HepG2 (cell line): ENCODE data around the gene HYAL2. TPM values are rescaled to one million over a fixed set of nuclear protein-coding genes. Genes with fewer than 3 reads are reported as not detected.

Experiments
- ARNTL ChIP-seq: sonication (generic); formaldehyde crosslinking; IDR thresholded peaks from 2 replicates; pipeline ENCODE4 v1.4.0; 2020; ENCODE audit warnings: mild to moderate bottlenecking, missing genetic modification reagents
- ATF2 ChIP-seq: sonication (generic); formaldehyde crosslinking; IDR thresholded peaks from 2 replicates; pipeline ENCODE4 v1.4.0; 2020; ENCODE audit warnings: missing genetic modification reagents
- BCL3 ChIP-seq: sonication (generic); formaldehyde crosslinking; IDR thresholded peaks from 2 replicates; pipeline ENCODE4 v1.5.1; 2020; ENCODE audit warnings: mild to moderate bottlenecking, missing genetic modification reagents, moderate library complexity
- CBX1 ChIP-seq: IDR thresholded peaks from one replicate; pipeline ENCODE4 v1.6.1; 2016; ENCODE audit warnings: antibody characterized with exemption, low read depth
- MXI1 ChIP-seq: IDR thresholded peaks from 3 replicates; pipeline ENCODE4 v1.6.1; 2012; ENCODE audit warnings: low read depth, low read length, inconsistent platforms, borderline replicate concordance
- NR2C2 ChIP-seq: sonication (generic); formaldehyde crosslinking; IDR thresholded peaks from 2 replicates; pipeline ENCODE4 v1.4.0; 2020; ENCODE audit warnings: missing genetic modification reagents, mild to moderate bottlenecking, moderate library complexity, borderline replicate concordance
- POLR2AphosphoS5 ChIP-seq: IDR thresholded peaks from 2 replicates; pipeline ENCODE4 v1.6.1; 2012; ENCODE audit warnings: low read depth, low read length
- SP5 ChIP-seq: IDR thresholded peaks from 2 replicates; pipeline ENCODE4 v1.6.1; 2016; ENCODE audit warnings: low read depth, borderline replicate concordance
- ZFP1 ChIP-seq: IDR thresholded peaks from 2 replicates; pipeline ENCODE4 v1.6.1; 2016
- ZHX2 ChIP-seq, 2 experiments: sonication (generic) in 1 of 2; formaldehyde crosslinking in 1 of 2; IDR thresholded peaks; 2 replicates each; pipeline versions ENCODE4 v1.6.1 to v1.9.0; 2014 to 2022; ENCODE audit warnings: antibody characterized with exemption in 1 of 2, borderline replicate concordance in 1 of 2, inconsistent platforms in 1 of 2, low read depth in 1 of 2, missing genetic modification reagents in 1 of 2
- ZNF331 ChIP-seq: sonication (generic); formaldehyde crosslinking; IDR thresholded peaks from 2 replicates; pipeline ENCODE4 v1.4.0; 2020; ENCODE audit warnings: missing genetic modification reagents
- ZNF615 ChIP-seq: sonication (generic); formaldehyde crosslinking; IDR thresholded peaks from 2 replicates; pipeline ENCODE4 v1.5.0; 2020; ENCODE audit warnings: mild to moderate bottlenecking, missing genetic modification reagents, borderline replicate concordance
- ZNF713 ChIP-seq: sonication (generic); formaldehyde crosslinking; IDR thresholded peaks from 2 replicates; pipeline ENCODE4 v1.4.0; 2020; ENCODE audit warnings: mild to moderate bottlenecking, missing genetic modification reagents
- ZNF782 ChIP-seq: sonication (generic); formaldehyde crosslinking; IDR thresholded peaks from 2 replicates; pipeline ENCODE4 v1.4.0; 2020; ENCODE audit warnings: missing genetic modification reagents, mild to moderate bottlenecking, borderline replicate concordance
- ZSCAN20 ChIP-seq: sonication (generic); formaldehyde crosslinking; IDR thresholded peaks from 2 replicates; pipeline ENCODE4 v1.4.0; 2020; ENCODE audit warnings: missing genetic modification reagents, mild to moderate bottlenecking, borderline replicate concordance
- polyA plus RNA-seq, 8 experiments: library from polyadenylated mRNA; depleted of rRNA in 3 of 8; stranded (reverse) in 7 of 8; unstranded in 1 of 8; fragments of >200 nt; fragmentation: Illumina TruSeq in 4 of 8; extraction: Trizol in 4 of 8; gene quantifications; 2 replicates each; pipeline versions ENCODE4 v1.2.1 to v1.2.3, GENCODE V29; 2011 to 2016; ENCODE audit warnings: low read depth in 4 of 8, missing spikeins in 1 of 8, mixed read lengths in 1 of 8; ENCODE audit not compliant: insufficient read depth in 1 of 8
- total RNA-seq, 5 experiments: library from RNA; depleted of rRNA; stranded (reverse); fragments of >200 nt; fragmentation: Illumina TruSeq; extraction: Trizol; gene quantifications; 2 replicates each; pipeline ENCODE4 v1.2.3, GENCODE V29; 2016; ENCODE audit warnings: low read depth in 1 of 5
- TF ChIP-seq, protein P1 (sequence below): sonication (generic); formaldehyde crosslinking; IDR thresholded peaks from 2 replicates; pipeline ENCODE4 v1.5.0; 2020; ENCODE audit warnings: missing genetic modification reagents, mild to moderate bottlenecking, borderline replicate concordance

HYAL2 gene
- total and polyA plus RNA-seq, 2 of the 13 experiments (the other 11 are each of a cell fraction or from before 2014, with no cell fraction given) = 76.2 to 102 TPM

DNA sequence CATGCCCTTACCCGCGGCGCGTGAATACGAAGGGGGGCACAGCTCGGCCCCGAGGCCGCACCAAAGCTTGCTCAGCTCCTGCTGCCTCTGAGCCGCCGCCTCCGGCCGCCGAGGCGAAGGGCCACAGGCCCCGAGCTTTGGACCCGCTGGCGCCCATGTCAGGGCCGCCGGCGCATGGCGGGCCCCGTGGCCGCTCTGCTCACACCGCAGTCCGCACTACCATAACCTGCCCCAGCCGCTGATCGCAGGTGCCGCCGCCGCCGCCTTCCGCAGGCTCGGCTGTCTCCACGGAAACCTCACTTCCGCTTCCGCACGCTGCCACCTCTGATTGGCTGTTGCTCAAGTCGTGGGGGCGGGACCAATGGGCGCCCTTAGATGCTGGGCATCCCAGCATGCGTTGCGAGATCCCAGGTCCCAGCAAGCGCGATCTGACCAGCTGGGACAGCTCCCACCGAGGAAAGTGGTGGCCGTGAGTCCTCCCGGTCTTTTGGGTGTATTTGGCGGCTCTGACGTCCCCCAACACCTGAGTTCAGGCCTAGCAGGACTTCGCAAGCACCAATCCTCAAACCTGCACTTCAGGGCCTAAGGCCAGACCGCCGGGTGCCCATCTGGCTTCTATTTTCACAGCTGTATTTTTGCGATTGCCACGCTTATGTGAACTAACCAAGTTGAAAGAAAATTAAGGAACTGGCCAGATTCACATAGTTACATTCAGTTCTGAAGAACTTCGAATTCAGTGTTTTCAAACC lies 5.6 kb upstream of the HYAL2 start, which contains the start of gene TUSC2 (continued):
- TF ChIP-seq ZNF615 (CRISPR knock-in tag) = peak; percentile 43; the same call in 1 of the 2 replicates
- 0 out of 2 replicates have a peak, but pooled peaks have one; percentile 21 for TF ChIP-seq ZHX2 (IDR thresholded peaks at IDR 0.05; ENCODE audit: low read depth)
- TF ChIP-seq ZHX2 (CRISPR knock-in tag; IDR thresholded peaks at IDR 0.05; ENCODE audit: borderline replicate concordance) = 0 out of 2 replicates have a peak, but pooled peaks have one; percentile 60
- TF ChIP-seq ZNF782 (CRISPR knock-in tag) = peak; percentile 85; the same call in 1 of the 2 replicates
- no peak for TF ChIP-seq CBX1
- 0 out of 2 replicates have a peak, but pooled peaks have one; percentile 47 for TF ChIP-seq ZFP1 (CRISPR knock-in tag)
- 0 out of 2 replicates have a peak, but pooled peaks have one; percentile 71 for TF ChIP-seq ZSCAN20
- TF ChIP-seq ZNF331 = peak; percentile 29; the same call in 1 of the 2 replicates
- peak; percentile 90; the same call in 1 of the 3 replicates for TF ChIP-seq MXI1
- TF ChIP-seq BCL3 (CRISPR knock-in tag) = 0 out of 2 replicates have a peak, but pooled peaks have one; percentile 73
- TF ChIP-seq POLR2AphosphoS5 = peak; percentile 87
- peak; percentile 47; the same call in 1 of the 2 replicates for TF ChIP-seq NR2C2 (CRISPR knock-in tag)
- TF ChIP-seq ARNTL (CRISPR knock-in tag) = no peak
- no peak for TF ChIP-seq ZNF713 (CRISPR knock-in tag)
- TF ChIP-seq ATF2 (CRISPR knock-in tag) = peak; percentile 39; the same call in 1 of the 2 replicates
- TF ChIP-seq, protein P1, sequence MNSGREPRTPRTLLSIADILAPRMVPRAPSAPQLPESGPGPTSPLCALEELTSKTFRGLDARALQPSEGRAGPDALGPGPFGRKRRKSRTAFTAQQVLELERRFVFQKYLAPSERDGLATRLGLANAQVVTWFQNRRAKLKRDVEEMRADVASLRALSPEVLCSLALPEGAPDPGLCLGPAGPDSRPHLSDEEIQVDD (CRISPR knock-in tag) = no peak
- 0 out of 2 replicates have a peak, but pooled peaks have one; percentile 11 for TF ChIP-seq SP5 (CRISPR knock-in tag)
